Measurements from ENCODE around the gene L3MBTL4.
"Not testable (repeated sequence)": the region's sequence is repeated elsewhere in the genome, so short reads cannot be mapped to it uniquely, and the experiment has no call there.

L3MBTL4 gene

DNA sequence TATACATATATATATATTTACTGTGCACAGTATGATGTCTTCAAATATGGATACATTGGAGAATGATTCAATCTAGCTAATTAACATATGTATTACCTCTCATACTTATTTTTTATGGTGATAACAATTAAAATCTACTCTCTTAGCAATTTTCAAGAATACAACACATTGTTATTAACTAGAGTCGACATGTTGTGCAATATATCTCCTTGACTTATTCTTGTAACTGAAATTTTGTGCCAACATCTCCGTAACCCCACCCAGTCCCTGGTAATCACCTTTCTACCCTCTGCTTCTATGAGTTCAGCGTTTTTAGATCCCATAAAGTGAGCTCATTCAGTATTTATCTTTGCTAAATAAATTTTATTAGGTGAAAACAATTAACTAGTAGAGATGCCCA is 303.0 kb downstream of the L3MBTL4 start:
- H3K4me1 ChIP-seq (ENCODE audit: insufficient read depth, low read length) = no peaks in the 10 kb centered on the region
- no peaks in the 10 kb centered on the region for H3K9me3 ChIP-seq (ENCODE audit: control insufficient read depth, insufficient read depth, low read length)
- no peaks in the 10 kb centered on the region for H3K36me3 ChIP-seq (ENCODE audit: insufficient read depth, low read length)
- H3K9ac ChIP-seq (ENCODE audit: low read depth, low read length) = no peak overlapping the region

DNA sequence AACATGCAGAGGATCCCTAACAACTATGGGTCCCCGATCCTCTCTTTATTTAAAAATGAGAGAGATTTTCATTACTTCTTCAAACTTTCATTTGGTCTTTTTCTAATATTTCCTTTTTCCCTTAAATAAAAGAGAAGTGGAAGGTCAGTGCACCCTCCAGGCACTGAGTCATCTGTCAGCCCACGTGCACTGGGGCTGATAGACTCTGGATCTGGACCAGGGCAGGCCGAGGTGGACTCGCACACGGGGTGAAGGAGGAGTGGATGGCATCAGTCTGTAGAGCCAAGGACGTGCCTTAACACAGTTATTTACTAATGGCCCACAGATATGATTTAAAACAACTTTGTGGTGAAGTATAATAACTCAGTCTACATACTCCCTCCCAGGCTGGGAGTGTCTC is 305.0 kb downstream of the L3MBTL4 start:
- no peak overlapping the region for H3K9ac ChIP-seq (ENCODE audit: low read depth, low read length)

DNA sequence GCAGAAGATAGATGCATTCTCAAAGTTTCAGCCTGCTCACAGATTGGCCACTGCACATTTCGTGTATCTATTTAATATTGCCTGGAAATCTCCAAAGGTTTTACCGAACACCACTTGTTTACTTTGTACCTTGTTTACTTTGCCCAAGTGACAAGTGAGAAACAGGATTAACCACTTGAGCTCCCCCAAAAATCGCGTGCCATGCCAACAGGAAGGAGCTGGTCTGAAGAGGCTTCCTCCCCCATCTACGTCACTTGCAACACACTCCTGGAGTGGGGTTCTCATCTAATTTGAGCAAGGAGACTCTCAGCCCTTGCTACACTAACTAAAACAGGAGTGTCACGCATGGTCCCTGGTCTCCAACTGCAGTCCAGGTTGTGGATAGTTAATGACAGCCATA is 306.9 kb downstream of the L3MBTL4 start:
- Histone ChIP-seq H3K36me3 (ENCODE audit: insufficient read depth, low read length) (no peaks in the 10 kb centered on the region), H3K9ac (ENCODE audit: low read depth, low read length) (no peak overlapping the region), H3K4me1 (ENCODE audit: insufficient read depth, low read length) (no peaks in the 10 kb centered on the region), H3K9me3 (ENCODE audit: control insufficient read depth, insufficient read depth, low read length) (no peaks in the 10 kb centered on the region)

More for the DNA sequence above, 305.0 kb downstream of the L3MBTL4 start:
- Histone ChIP-seq H3K36me3 (ENCODE audit: insufficient read depth, low read length) (no peaks in the 10 kb centered on the region), H3K4me1 (ENCODE audit: insufficient read depth, low read length) (no peaks in the 10 kb centered on the region), H3K9me3 (ENCODE audit: control insufficient read depth, insufficient read depth, low read length) (no peaks in the 10 kb centered on the region)

DNA sequence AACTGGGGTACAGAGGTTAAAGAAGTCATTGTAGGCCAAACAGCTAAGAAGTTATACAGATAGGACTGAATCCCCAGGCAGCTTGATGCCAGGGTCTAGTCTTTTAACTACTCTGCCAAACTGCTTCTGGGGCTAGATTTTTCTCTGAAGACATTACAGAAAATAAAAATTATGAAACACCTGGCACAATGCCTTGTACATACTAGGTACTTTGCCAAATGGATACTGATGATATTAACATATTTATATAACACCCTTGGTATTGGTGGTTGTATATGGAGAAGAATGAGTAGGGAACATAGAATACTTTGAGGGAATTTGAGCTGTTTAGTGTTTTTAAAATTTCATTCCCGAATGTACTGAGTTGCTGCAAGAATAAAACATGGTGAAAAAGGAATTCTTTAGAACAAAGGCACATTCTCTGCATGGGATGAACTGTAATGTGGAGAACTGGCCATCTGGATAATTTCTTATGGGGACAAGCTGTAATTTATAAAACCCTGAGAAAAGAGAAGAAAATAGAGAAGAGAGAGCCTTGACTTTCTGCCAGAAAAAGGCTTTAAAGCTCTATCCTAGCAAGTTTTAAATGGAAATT is 308.5 kb downstream of the L3MBTL4 start:
- Histone ChIP-seq H3K36me3 (ENCODE audit: insufficient read depth, low read length) (no peaks in the 10 kb centered on the region), H3K4me1 (ENCODE audit: insufficient read depth, low read length) (no peaks in the 10 kb centered on the region), H3K9me3 (ENCODE audit: control insufficient read depth, insufficient read depth, low read length) (no peaks in the 10 kb centered on the region), H3K9ac (ENCODE audit: low read depth, low read length) (no peak overlapping the region)

DNA sequence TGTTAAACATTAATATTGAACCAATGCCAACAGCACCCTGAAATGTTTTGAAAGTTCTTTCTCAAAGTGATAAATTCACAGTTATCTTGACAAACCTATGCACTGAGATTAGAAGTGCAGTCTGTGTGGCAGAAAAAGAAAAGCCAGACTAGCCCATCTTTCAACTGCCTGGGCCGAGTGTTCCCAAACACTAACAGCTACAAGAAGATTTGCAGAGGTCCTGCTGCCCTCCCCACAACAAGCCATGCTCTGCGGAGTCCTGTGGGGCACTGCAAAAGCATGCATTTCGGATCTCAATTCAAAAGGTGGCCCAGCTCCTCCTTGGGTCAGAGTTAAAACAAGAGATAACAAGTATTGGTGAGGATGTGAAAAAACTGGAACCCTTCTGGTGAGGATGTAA is 311.0 kb downstream of the L3MBTL4 start:
- Histone ChIP-seq H3K9me3 (ENCODE audit: control insufficient read depth, insufficient read depth, low read length) (no peaks in the 10 kb centered on the region), H3K4me1 (ENCODE audit: insufficient read depth, low read length) (no peaks in the 10 kb centered on the region), H3K9ac (ENCODE audit: low read depth, low read length) (no peak overlapping the region), H3K36me3 (ENCODE audit: insufficient read depth, low read length) (no peaks in the 10 kb centered on the region)

DNA sequence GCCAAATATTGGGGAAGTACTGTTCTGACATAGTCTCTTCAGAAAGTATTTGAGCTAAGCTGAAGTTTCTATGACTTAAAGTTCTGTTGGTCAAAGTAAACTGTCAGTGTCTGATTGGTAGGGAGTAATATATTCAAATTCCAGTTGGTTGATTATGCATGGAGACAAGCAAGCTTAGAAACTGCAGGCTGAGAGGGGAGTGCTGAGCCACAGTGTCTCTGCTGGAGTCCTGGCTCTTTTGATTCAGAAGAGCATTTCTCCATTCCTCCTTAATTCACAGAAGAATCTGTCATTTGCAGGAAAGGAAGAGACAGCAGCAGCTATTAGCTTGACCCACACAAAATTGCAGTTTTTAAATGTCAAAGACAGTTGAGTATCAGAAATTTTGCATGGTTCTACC is 318.0 kb downstream of the L3MBTL4 start:
- Histone ChIP-seq H3K36me3 (ENCODE audit: insufficient read depth, low read length) (no peaks in the 10 kb centered on the region), H3K4me1 (ENCODE audit: insufficient read depth, low read length) (no peaks in the 10 kb centered on the region), H3K9me3 (ENCODE audit: control insufficient read depth, insufficient read depth, low read length) (no peaks in the 10 kb centered on the region), H3K9ac (ENCODE audit: low read depth, low read length) (no peak overlapping the region)

DNA sequence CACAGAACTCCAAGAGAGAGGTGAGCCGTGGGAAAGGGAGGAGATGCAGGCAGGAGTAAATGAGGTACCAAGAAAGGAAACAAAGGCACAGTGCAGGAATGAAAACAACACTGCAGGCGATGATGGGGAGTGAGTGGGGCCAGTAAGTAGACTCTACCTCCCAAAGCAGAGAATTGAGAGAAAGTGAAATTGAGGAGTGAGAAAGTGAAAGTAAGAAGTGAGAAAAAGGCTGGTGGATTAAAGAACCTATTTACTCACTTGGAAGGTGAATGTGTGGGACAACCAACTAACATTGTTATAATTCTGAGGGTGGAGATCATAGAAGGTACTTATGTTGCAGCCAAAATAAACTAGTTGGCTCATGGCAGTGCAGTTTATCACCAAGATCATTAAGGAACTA is 326.3 kb downstream of the L3MBTL4 start:
- Histone ChIP-seq H3K4me1 (ENCODE audit: insufficient read depth, low read length) (no peaks in the 10 kb centered on the region), H3K36me3 (ENCODE audit: insufficient read depth, low read length) (no peaks in the 10 kb centered on the region), H3K9me3 (ENCODE audit: control insufficient read depth, insufficient read depth, low read length) (no peaks in the 10 kb centered on the region; the same call in 1 of the 2 replicates), H3K9ac (ENCODE audit: low read depth, low read length) (no peak overlapping the region)

DNA sequence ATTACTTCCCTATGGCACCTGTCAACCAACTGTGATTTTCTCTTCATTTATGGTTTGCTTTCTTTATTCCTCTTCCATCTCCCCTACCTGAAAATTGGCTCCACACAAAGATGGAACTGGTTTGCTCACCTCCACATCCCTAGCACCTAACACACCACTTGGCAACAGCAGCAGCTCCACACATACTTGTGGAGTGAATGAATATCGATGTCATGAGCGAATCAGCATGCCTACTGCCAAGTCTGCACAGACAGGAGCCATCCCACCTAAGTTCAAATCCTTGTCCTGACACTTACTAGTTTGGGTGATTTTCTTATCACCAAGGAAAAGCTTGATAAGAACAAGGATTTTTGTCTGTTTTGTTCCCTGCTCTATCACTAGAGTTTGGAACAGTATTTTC is 328.0 kb downstream of the L3MBTL4 start:
- Histone ChIP-seq H3K9ac (ENCODE audit: low read depth, low read length) (no peak overlapping the region), H3K36me3 (ENCODE audit: insufficient read depth, low read length) (no peaks in the 10 kb centered on the region), H3K9me3 (ENCODE audit: control insufficient read depth, insufficient read depth, low read length) (no peaks in the 10 kb centered on the region; the same call in 1 of the 2 replicates), H3K4me1 (ENCODE audit: insufficient read depth, low read length) (no peaks in the 10 kb centered on the region)

DNA sequence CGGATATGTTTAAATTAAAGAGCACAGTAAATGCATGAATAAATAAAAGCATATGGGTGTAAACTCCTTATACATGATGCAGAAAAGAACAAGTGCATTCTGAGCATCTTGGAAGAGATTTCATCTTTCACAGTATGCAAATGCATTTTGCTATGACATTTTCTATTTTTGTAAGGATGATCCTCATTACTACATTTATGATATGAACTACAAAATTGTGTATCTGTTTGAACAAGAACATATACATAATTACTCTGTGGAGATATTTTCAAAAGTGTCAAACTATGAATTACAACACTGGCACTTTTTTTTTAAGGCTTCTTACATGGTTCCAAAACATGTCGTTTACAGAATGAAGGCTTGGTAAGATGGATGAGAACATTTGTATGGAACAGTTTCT is 335.3 kb downstream of the L3MBTL4 start:
- no peaks in the 10 kb centered on the region for H3K36me3 ChIP-seq (ENCODE audit: insufficient read depth, low read length)
- H3K9me3 ChIP-seq (ENCODE audit: control insufficient read depth, insufficient read depth, low read length) = no peaks in the 10 kb centered on the region
- H3K9ac ChIP-seq (ENCODE audit: low read depth, low read length) = no peak overlapping the region
- H3K4me1 ChIP-seq (ENCODE audit: insufficient read depth, low read length) = no peaks in the 10 kb centered on the region

DNA sequence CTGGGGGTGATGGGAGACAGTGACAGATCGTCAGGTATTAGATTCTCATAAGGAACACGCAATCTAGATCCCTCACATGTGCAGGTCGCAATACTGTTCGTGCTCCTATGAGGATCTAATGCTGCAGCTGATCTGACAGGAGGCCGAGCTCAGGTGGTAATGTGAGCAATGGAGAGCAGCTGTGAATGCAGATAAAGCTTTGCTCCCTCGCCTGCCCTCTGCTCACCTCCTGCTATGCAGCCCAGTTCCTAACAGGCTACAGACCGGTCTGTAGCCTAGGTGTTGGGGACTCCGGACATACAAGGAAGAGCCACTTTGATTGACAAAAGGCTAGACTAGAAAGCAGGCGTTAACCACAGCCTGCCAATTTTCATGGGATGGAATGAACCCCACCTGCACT is 335.8 kb downstream of the L3MBTL4 start:
- Histone ChIP-seq H3K9ac (ENCODE audit: low read depth, low read length) (no peak overlapping the region), H3K4me1 (ENCODE audit: insufficient read depth, low read length) (no peaks in the 10 kb centered on the region), H3K36me3 (ENCODE audit: insufficient read depth, low read length) (no peaks in the 10 kb centered on the region), H3K9me3 (ENCODE audit: control insufficient read depth, insufficient read depth, low read length) (no peaks in the 10 kb centered on the region)

DNA sequence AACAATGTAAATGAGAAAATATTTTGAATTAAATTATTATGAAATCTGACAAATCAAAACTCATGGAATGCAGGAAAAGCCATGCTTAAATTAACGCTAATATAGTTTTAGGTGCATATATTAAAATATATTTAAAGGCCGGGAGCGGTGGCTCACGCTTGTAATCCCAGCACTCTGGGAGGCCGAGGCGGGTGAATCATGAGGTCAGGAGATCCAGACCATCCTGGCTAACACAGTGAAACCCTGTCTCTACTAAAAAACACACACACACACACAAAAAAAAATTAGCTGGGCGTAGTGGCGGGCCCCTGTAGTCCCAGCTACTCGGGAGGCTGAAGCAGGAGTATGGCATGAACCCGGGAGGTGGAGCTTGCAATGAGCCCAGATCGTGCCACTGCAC is 342.3 kb downstream of the L3MBTL4 start:
- H3K9me3 ChIP-seq (ENCODE audit: control insufficient read depth, insufficient read depth, low read length); H3K36me3 ChIP-seq (ENCODE audit: insufficient read depth, low read length); H3K9ac ChIP-seq (ENCODE audit: low read depth, low read length); H3K4me1 ChIP-seq (ENCODE audit: insufficient read depth, low read length): not testable (repeated sequence)

DNA sequence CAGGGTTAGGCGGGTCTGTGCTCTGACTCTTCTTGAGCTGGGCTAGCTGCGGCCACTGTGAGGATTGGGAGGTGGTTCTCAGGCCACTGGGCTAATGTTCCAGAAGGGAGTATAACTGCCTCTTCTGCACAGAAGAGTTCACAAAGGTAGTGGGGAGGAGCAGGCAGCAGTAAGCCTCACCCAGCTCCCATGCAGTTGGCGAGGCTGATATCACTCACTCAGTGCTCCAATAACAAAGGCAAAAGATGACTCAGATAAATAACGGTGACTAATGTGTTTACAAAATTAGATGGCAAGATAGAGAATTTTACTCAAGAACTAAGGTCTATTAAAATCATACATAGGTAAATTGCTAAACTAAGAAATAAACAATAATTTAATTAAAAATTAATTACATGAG is 345.2 kb downstream of the L3MBTL4 start:
- Histone ChIP-seq H3K9me3 (ENCODE audit: control insufficient read depth, insufficient read depth, low read length) (no peaks in the 10 kb centered on the region), H3K4me1 (ENCODE audit: insufficient read depth, low read length) (no peaks in the 10 kb centered on the region), H3K36me3 (ENCODE audit: insufficient read depth, low read length) (no peaks in the 10 kb centered on the region), H3K9ac (ENCODE audit: low read depth, low read length) (no peak overlapping the region)

DNA sequence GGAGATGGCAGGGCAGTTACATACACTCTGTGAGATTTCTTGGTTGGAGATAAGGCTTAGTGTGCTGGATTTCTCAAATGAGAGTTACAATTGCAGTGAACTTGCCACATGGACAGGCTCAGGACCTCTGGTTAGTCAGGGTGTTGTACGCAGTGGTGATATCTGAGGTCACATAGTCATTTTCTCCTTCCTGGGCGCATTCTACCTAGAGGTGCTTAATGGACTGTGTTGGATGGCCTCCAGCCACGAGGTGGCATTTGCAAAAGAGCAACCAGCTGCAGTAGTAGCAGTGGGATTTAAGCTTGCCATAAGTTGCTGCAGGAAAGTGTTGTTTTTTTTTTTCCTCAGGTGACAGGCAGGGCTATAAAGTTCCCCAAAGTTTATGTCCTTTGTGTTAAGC is 345.6 kb downstream of the L3MBTL4 start:
- no peaks in the 10 kb centered on the region for H3K4me1 ChIP-seq (ENCODE audit: insufficient read depth, low read length)
- no peaks in the 10 kb centered on the region for H3K9me3 ChIP-seq (ENCODE audit: control insufficient read depth, insufficient read depth, low read length)
- no peaks in the 10 kb centered on the region for H3K36me3 ChIP-seq (ENCODE audit: insufficient read depth, low read length)
- no peak overlapping the region for H3K9ac ChIP-seq (ENCODE audit: low read depth, low read length)

DNA sequence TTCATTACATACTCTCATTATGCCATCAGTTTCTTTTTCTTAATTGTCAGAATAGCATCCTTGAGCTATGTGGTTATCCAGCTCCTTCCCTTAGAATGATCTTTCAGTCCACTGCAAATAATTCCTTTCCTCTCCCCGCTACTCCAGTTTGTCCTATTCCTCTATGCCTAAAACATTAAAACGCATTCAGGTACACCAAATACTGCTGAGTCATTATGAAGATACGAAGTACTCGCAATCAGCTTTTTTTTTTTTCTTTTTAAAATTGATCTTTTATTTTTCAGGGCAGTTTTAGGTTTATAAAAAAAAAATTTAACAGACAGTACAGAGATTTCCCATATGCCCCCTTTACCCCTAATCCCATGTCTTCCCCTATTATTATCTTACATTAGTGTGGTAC is 354.6 kb downstream of the L3MBTL4 start:
- H3K4me1 ChIP-seq (ENCODE audit: insufficient read depth, low read length) = peaks cover 8% of the 10 kb centered on the region; the same call in 1 of the 2 replicates
- no peak overlapping the region for H3K9ac ChIP-seq (ENCODE audit: low read depth, low read length)
- H3K36me3 ChIP-seq (ENCODE audit: insufficient read depth, low read length) = no peaks in the 10 kb centered on the region
- no peaks in the 10 kb centered on the region for H3K9me3 ChIP-seq (ENCODE audit: control insufficient read depth, insufficient read depth, low read length)

DNA sequence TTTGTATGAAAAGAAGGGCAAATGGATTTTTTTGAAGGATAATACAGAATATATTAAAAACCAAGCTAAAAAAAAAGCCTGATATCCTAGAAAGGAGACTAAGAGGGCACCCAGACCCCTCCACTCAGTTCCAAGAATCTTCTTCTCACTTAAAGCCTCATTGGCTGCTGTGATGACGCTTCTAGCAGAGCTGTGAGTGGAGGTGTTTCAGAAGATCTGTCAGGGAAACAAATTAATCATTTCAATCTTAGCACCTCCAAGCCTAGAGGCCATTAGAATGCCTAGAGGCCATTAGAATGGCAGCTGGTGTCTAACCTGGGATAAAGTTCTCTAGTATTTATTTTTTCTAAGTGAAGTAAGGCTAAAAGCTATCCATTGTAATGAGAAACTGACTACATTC is 355.2 kb downstream of the L3MBTL4 start:
- H3K9ac ChIP-seq (ENCODE audit: low read depth, low read length) = no peak overlapping the region
- H3K36me3 ChIP-seq (ENCODE audit: insufficient read depth, low read length) = no peaks in the 10 kb centered on the region
- H3K9me3 ChIP-seq (ENCODE audit: control insufficient read depth, insufficient read depth, low read length) = no peaks in the 10 kb centered on the region

DNA sequence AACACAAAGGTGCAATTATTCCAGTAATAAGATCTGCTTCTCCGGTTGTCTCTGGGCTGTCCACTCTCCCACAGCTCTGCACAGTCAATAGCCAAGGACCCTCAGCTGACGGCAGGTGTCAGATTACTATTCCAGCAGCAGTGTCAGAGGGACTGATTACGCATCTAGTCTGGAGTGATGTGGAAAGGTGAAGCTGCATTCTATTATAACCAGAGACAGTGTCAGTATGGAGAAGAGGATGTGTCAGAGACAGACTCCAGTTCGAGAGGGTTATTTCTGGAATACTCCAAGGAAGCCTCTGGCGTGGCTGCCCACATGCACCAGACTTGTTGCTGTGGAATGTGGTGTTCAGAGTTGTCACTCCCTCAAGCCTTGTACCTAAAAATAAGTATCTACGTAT is 355.8 kb downstream of the L3MBTL4 start:
- H3K36me3 ChIP-seq (ENCODE audit: insufficient read depth, low read length) = no peaks in the 10 kb centered on the region
- H3K4me1 ChIP-seq (ENCODE audit: insufficient read depth, low read length) = peaks cover 8% of the 10 kb centered on the region; the same call in 1 of the 2 replicates
- H3K9me3 ChIP-seq (ENCODE audit: control insufficient read depth, insufficient read depth, low read length) = no peaks in the 10 kb centered on the region
- H3K9ac ChIP-seq (ENCODE audit: low read depth, low read length) = no peak overlapping the region

More for the DNA sequence above, 355.2 kb downstream of the L3MBTL4 start:
- H3K4me1 ChIP-seq (ENCODE audit: insufficient read depth, low read length) = peaks cover 8% of the 10 kb centered on the region; the same call in 1 of the 2 replicates
